GM06990 (cell line): ENCODE results near the gene C6orf89.

Experiments used
- DNase-seq: peaks from one replicate; pipeline ENCODE4 v3.0.0-alpha.2; 2011; ENCODE audit not compliant: insufficient read length; ENCODE audit errors: extremely low read depth
- H3K27me3 ChIP-seq: replicated peaks from 2 replicates; pipeline ENCODE4 v1.6.0; 2011; ENCODE audit warnings: low read length; ENCODE audit not compliant: control insufficient read depth, insufficient read depth
- H3K36me3 ChIP-seq: 2 replicates; pipeline ENCODE4 v1.5.1; 2011; ENCODE audit warnings: low read length; ENCODE audit not compliant: control insufficient read depth, insufficient read depth
- H3K4me3 ChIP-seq: replicated peaks from 2 replicates; pipeline ENCODE4 v1.5.1; 2011; ENCODE audit warnings: low read depth, mild to moderate bottlenecking, control low read depth, low read length
- CTCF ChIP-seq: IDR thresholded peaks from 2 replicates; pipeline ENCODE4 v1.5.1; 2011; ENCODE audit warnings: low read length, control low read depth, mild to moderate bottlenecking, inconsistent platforms; ENCODE audit not compliant: insufficient read depth, poor library complexity, severe bottlenecking

The C6orf89 gene

GRCh38 chr6:36920049-36920448 lies 34.3 kb downstream of the C6orf89 start:
- no peaks in the 10 kb centered on the region for H3K27me3 ChIP-seq
- TF ChIP-seq CTCF: no peak
- H3K4me3 ChIP-seq: no peak overlapping the region
- peaks cover 13% of the 10 kb centered on the region for H3K36me3 ChIP-seq
- DNase-seq: no peak

- no peak for TF ChIP-seq CTCF
- no peak for DNase-seq
- peaks cover 12% of the 10 kb centered on the region for H3K36me3 ChIP-seq
- H3K4me3 ChIP-seq: no peak overlapping the region
- H3K27me3 ChIP-seq: no peaks in the 10 kb centered on the region
These were observed 34.8 kb downstream of the C6orf89 start for GRCh38 chr6:36920546-36920945.

GRCh38 chr6:36924131-36924530 lies 38.4 kb downstream of the C6orf89 start:
- no peaks in the 10 kb centered on the region for H3K27me3 ChIP-seq
- no peak for TF ChIP-seq CTCF
- H3K36me3 ChIP-seq: peaks cover 3% of the 10 kb centered on the region
- DNase-seq: no peak
- H3K4me3 ChIP-seq: no peak overlapping the region

GRCh38 chr6:36924778-36925374 lies 39.1 kb downstream of the C6orf89 start:
- DNase-seq: no peak
- TF ChIP-seq CTCF: no peak
- Histone ChIP-seq H3K27me3 (no peaks in the 10 kb centered on the region), H3K4me3 (no peak overlapping the region), H3K36me3 (peaks cover 3% of the 10 kb centered on the region)

- Histone ChIP-seq H3K4me3 (no peak overlapping the region), H3K36me3 (peaks cover 3% of the 10 kb centered on the region), H3K27me3 (no peaks in the 10 kb centered on the region)
- TF ChIP-seq CTCF: no peak
- DNase-seq: no peak
These were observed 40.1 kb downstream of the C6orf89 start for GRCh38 chr6:36925809-36926208.
